GM19468 (cell line): ENCODE measurements around the gene MT1M.
"Not testable (repeated sequence)": the region's sequence is repeated elsewhere in the genome, so short reads cannot be mapped to it uniquely, and the experiment has no call there.

Experiments used
- ATAC-seq: cut with Tn5 transposase; IDR thresholded peaks from one replicate; pipeline ENCODE4 v1.9.1; 2021; ENCODE audit warnings: mild to moderate bottlenecking, moderate library complexity, moderate number of reproducible peaks; ENCODE audit not compliant: unreplicated experiment; ENCODE audit errors: extremely low read depth

The MT1M gene

DNA sequence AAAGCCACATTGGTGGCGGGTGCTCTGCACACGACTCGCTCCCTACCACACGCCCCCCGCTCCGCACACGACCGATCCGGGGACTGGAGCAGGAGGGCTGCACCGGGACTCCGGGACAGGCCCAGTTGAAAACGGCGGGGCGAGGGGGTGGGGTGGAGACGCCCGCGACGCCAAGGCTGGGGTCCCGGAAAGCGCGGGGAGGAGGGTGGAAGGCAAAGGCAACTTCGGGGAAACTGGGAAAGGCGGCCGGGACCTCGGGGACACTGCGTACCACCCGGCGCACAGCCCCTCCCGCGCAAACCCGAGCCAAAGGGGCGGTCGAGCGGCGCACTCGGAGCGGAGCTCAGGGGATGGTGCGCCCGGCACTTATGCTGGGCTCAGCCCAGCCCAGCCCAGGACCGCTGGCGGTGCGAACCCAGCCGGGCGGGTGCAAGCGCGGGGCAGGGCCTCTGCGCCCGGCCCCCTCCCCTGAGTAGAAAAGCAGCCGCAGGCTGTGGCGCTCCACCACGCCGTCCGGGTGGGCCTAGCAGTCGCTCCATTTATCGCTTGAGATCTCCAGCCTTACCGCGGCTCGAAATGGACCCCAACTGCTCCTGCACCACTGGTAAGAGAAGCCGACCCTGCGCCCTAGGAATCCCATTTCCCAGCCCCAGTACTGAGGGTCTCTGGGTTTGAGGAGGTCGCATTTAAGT lies at the start of gene MT1M:
Gene MT1M (plus strand): TSS at position 504 of the 692 bp plus-strand sequence. CDS start 73 bp downstream, at position 577.
- ATAC-seq: no peak

DNA sequence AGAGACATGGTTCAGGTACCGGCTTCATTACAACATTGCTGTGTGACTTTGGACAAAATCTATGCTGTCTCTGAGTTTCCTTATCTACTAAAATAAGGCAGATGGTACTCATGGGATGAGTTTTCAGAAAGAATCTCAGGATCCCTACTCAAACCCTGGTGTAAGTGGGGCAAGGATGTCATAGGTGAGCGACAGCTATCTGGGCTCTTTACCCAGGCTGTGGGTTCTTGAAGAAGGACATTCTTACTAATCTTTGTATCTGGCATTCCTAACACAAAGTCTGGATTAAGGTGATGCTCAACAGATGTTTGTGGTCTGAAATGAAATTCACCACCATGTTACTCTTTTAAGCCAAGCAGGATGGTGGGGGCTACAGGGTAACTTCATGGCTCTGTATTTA lies 49.5 kb upstream of the MT1M start:
- not testable (repeated sequence) for ATAC-seq

- no peak for ATAC-seq
Observed at GRCh38 chr16:56583351-56584168, 48.9 kb upstream of the MT1M start.

GRCh38 chr16:56584276-56584675 lies 48.2 kb upstream of the MT1M start:
- ATAC-seq: no peak

- no peak for ATAC-seq
Observed at GRCh38 chr16:56588781-56589140, 43.7 kb upstream of the MT1M start.

DNA sequence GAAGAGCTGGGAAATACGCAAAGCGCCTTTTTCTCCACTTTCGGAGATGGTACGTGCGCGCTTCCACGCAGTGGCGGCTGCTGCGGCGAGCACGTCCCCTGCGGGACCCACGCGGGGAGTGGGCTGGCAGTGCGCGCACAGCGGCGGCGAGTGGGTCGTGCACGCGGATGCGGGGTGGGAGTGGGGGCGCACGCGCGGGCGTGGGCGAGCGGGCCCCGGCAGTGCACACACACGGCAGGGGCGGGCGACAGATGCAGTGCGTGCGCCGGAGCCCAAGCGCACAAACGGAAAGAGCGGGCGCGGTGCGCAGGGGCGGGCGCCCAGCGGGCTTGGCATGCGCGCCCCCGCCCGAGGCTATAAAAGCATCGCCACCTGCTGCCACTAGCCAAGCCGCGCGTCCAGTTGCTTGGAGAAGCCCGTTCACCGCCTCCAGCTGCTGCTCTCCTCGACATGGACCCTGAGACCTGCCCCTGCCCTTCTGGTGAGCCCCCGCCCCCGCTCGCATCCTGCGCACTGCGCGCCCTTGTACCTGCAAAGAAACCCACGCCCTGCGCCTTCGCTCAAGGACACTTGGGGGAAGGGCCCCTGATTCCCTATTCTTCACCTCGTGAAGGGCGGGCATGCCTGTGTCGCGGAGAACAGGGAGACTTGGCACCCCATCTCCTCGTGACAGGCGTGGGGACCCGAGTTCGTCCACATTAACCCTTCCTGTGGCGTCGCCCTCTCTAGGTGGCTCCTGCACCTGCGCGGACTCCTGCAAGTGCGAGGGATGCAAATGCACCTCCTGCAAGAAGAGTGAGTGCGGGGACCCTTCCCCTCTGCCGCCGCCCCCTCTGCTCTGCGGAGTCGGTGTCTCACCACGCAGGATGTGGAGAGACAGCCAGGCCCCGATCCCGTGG lies 43.1 kb upstream of the MT1M start, which contains the start of gene MT3:
Gene MT3 (plus strand): TSS at position 388 of the 899 bp plus-strand sequence. CDS start 63 bp downstream, at position 451.
- no peak for ATAC-seq

GRCh38 chr16:56591377-56592060 lies 40.9 kb upstream of the MT1M start:
- no peak for ATAC-seq

- no peak for ATAC-seq
Observed at GRCh38 chr16:56593573-56594291, 38.7 kb upstream of the MT1M start.

- ATAC-seq: no peak
Observed at GRCh38 chr16:56594292-56594619, 38.2 kb upstream of the MT1M start.

GRCh38 chr16:56600398-56600999 lies 32.0 kb upstream of the MT1M start:
- ATAC-seq: no peak

- no peak for ATAC-seq
Observed at GRCh38 chr16:56601325-56601724, 31.1 kb upstream of the MT1M start.

DNA sequence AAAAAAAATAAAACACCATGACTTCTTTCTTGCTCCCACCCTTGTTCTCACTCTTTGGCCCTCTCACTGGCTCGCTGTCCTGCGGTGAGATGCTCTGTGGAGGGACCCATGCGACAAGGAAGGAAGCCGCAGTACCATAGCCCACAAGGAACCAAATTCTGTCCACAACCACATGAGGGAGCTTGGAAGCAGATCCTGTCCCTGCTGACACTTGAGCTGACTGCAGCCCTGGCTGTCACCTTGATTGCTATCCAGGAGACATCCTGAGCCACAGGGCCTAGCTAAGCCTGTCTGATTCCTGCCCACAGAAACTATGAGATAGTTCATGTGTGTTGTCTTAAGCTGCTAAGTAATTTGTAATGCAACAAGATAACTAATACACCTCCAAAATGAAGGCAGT lies 28.9 kb upstream of the MT1M start:
- ATAC-seq: no peak

DNA sequence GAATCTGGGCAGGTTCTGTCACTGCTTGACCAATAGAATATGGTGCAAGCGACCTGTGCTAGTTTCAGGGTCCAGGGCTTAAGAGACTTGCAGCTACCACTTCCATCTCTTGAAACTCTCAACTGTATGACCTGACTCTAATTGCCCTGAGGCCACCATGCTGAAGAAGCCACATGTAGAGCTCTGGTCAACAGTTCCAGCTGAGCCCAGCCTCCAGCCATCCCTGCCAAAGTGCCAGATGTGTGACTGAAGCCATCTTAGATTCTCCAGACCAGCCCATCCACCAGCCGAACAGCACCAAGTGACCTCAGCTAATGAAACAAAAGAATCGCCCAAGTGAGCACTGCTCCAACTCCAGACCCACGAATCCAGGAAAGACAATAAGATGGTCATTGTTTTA lies 27.5 kb upstream of the MT1M start:
- ATAC-seq: no peak

GRCh38 chr16:56605475-56605874 lies 27.0 kb upstream of the MT1M start:
- ATAC-seq: no peak

DNA sequence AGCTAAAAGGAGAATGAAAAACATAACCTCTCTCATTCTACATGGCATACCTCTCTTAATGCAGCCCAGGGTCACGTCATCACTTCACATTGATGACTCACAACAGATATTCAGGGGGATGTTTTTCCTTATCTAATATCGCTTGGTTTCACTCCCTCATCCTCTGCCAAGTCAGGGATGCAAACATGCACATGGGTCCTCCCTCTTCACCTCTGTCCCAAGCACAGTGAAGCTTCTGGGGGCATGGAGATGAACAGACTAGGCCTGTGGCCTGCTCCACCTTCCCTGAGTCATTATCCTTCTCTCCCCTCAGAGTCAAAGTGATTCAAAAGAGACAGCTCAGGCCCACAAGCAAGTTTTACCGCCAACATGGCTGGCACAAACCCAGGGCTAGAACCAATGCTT lies 26.4 kb upstream of the MT1M start:
- no peak for ATAC-seq

- ATAC-seq: no peak
Observed at GRCh38 chr16:56606476-56607108, 25.9 kb upstream of the MT1M start.

- ATAC-seq: no peak
Observed at GRCh38 chr16:56607109-56607618, 25.3 kb upstream of the MT1M start.

DNA sequence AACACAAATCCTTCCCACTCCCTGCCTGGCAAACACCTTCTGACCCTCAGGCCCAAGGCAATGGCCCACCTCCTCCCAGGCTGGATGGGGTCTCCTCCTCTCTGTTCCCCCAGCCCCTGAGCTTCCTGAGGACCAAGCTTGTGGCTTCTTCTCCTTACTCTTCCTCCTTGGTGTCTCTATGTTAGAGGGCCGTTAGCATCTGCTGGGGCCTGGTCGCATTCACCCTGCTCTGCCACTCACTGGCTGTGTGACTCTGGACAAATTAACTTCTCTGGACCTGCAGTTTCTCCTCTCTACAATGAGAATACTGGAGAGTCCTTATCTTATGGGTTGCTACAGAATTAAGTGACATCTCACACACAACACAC lies 24.8 kb upstream of the MT1M start:
- ATAC-seq: no peak
